PFSK-1 (cell line): ENCODE data around the gene SYS1.

ENCODE experiments used
- POLR2AphosphoS5 ChIP-seq: IDR thresholded peaks from 2 replicates; pipeline ENCODE4 v1.6.1; 2012; ENCODE audit warnings: low read depth, mild to moderate bottlenecking, control low read depth, low read length, moderate library complexity
- SIN3A ChIP-seq: IDR thresholded peaks from 2 replicates; pipeline ENCODE4 v1.6.1; 2012; ENCODE audit warnings: mild to moderate bottlenecking, low read length, moderate library complexity, borderline replicate concordance; ENCODE audit not compliant: insufficient read depth

GRCh38 chr20:45406260-45407066, 43.5 kb downstream of the SYS1 start:
- no peak for TF ChIP-seq POLR2AphosphoS5
- TF ChIP-seq SIN3A: no peak
